Amygdala (tissue), 56 donors: Measurements from ENCODE around the gene ANKRD36C.
"Not testable (repeated sequence)": the region's sequence is repeated elsewhere in the genome, so short reads cannot be mapped to it uniquely, and the experiment has no call there.

Source experiments
- DNase-seq, 56 donors: peaks; one replicate each; lab custom pipeline; 2025; lab: John Stamatoyannopoulos, UW

Gene ANKRD36C

DNA sequence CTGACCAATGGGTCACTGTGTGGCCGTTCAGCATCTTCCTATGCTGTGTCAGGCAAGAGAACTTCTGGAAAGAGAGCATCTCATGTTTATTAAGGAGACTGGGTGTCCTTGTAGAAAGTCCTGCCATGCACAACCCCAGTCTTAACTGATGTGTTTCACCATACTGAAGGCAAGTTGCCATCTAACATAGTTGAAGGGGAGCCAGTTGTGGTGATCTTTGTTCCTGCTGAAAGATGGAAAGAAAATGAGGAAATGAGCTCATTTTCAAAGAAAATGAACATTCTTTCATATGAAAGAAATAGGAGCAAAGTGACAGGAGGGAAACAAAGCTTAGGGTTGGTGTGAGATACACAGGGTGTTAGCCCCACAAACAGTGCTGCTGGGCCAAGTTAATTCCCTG is 178.3 kb downstream of the ANKRD36C start:
- DNase-seq: not testable (repeated sequence)

DNA sequence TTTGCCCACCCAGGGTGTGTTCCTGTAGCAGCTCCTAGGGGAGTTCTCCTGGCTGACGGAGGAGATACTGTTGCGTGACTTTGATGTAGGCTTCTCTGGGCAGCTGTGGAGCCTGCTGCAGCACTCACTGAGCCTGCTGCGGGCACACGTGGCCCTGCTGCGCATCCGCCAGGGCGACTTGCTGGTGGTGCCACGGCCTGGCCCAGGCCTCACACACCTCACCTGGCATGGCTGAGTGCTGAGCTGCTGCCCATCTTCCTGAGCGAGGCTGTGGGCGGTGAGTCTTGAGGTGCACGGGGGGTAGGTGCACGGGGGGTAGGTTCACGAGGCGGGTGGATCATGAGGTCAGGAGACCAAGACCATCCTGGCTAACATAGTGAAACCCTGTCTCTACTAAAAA is 191.7 kb downstream of the ANKRD36C start:
- no peak for DNase-seq

DNA sequence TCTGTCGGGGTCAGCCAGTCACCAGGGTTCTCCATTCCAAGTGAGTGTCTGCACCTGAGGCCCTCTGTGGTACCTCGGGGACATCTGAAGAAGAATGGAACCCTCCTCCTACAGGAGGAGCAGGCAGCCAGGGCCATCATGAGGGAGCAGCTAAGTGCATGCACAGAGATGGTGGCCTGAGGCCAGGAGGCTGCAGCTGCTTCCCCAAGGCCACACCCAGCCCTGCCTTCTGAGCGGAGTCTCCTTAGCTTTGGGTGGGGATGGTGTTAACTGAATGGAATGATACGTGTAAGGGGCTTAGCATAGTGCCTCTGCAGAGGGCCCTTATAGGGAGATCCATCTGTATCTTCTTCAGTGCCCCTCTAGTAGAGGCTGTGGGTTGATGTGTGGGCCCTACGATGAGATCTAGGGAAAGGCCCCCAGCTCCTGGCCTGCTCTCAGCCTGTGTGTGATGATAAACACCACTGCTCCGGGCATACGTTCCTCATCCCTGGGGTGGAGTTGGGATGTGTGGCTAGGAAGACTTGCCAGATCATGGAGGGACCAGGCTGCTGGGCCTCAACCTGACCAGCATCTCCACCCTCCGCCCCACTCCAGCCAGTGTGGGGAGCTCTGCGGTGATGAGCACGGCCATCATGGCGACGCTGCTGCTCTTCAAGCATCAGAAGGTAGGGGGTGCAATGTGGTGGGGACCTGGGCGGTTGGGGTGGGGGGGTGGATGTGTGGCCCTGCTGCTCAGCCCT is 192.3 kb downstream of the ANKRD36C start:
- not testable (repeated sequence) for DNase-seq

DNA sequence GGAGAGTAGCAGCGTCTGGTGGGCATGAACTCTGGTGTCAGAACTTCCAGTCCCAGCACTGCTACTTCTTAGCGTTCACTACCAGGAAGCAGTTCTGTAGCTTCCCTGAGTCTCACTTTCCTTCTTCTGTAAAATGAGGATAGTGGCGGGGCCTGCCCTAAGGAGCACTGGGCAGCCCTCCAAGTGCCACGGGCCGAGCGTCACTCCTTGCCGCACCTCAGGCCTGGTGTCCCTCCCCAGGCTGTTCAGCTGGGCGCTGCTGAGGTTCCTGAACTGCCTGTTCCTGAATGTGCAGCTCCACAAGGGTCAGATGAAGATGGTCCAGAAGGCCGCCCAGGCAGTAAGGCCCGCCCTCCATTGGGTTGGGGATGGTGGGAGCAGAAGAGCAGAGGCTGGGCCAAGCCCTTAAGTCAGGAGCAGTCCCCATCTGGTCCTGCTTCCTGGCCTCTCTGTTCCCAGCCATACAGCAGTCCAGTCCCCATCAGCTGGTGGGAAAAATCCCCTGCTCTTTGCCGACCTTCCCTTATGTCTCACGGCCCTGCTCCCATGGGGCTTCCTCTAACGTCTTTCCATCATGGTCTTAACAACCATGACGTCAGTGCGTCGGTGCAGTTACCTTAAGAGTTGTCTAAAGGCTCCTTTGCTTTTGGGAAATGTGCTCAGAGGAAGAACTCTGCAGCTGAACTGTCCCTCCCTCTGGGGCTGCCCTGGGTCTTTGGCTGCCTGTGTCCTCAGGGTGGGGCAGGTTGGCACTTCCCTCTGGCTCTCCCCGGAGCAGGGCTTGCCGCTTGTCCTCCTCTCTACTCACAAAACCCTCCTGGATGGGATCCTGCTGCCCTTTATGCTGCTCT is 195.2 kb downstream of the ANKRD36C start:
- not testable (repeated sequence) for DNase-seq

DNA sequence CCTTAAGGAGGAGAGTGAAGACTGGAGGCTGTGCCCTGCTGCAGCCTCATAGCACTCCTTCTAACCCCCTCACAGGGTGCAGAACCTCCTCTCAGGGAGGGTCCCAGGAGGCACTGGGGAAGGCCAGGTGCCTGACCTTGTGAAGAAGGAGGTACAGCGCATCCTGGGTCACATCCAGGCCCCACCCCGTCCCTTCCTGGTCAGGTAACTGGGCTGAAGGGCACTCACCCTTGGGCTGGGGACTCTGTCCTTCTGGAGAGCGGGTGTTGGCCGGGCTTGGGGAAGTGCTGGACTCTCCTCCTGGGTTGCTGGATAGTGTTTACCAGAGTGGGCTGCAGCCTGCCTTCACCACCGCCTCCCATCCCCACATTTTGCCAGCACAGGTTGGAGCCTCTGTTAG is 197.7 kb downstream of the ANKRD36C start:
- not testable (repeated sequence) for DNase-seq

DNA sequence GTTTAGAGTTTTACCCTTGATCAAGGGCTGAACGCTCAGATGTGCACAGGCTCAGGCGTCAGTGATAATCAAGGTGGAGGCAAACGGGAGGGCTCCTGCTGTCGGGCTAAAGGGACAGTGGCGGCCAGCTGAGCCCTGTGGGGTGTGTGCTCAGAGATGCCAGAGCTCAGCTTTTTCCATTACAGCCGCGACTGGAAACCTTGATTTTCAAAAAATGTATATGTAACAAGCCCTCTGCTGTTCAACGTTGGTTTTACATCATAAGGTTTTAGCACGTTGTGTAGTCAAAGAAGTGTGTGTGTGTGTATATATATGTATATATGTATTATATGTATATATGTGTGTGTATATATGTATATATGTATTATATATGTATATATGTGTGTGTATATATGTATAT is 201.4 kb downstream of the ANKRD36C start:
- not testable (repeated sequence) for DNase-seq

DNA sequence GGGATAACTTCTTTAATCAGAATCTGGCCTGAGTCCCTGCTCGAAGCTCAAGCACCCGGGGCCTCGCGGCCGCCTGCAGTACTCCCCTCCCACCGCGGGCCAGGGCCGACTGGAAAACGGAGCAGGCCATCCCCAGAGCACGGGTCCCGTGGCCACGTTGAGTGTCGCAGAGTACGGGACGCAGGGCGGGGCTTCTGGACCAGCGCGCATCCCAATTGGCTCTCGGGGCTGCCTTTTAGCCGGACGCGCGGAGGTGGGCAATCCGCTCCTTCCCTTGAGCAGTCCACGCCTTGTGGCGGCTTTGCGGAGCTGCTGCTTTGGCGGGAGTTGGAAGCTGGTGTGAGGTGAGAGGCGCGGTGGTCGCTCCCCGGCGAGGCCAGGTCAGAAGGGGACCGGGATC is 202.2 kb downstream of the ANKRD36C start:
- DNase-seq: not testable (repeated sequence)

DNA sequence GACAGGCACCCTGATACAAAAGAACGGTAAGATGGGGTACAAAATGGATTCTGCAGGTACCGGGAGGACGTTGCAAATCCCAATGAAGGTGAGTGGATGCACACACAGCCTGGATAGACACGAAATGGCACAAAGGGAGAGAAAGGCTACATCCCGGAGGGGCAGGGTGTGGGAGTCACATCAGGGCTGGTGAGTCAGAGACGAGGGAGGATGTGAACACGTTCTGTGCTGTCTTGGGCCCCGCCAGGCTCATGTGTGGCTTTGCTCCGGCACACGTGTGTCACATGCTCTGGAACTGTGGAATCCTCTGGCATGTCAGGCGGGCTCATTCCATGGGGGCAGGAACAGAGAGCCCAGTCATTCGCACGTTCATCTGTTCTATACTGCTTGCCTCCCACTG is 203.0 kb downstream of the ANKRD36C start:
- DNase-seq: not testable (repeated sequence)
